Stimulated activated CD8-positive, alpha-beta memory T cell treated with anti-CD3 and anti-CD28 coated beads, Interleukin-4, amount 100 ng/mL, for 1 hour (primary cell): ENCODE results near the gene GPAT3.
"Not testable (repeated sequence)": the region's sequence is repeated elsewhere in the genome, so short reads cannot be mapped to it uniquely, and the experiment has no call there.

ENCODE experiments used
- DNase-seq, 2 donors: peaks; one replicate each; pipeline ENCODE4 v3.0.0-alpha.2; 2020; ENCODE audit warnings: low read depth in 2 of 2, low spot score in 1 of 2

The GPAT3 gene

DNA sequence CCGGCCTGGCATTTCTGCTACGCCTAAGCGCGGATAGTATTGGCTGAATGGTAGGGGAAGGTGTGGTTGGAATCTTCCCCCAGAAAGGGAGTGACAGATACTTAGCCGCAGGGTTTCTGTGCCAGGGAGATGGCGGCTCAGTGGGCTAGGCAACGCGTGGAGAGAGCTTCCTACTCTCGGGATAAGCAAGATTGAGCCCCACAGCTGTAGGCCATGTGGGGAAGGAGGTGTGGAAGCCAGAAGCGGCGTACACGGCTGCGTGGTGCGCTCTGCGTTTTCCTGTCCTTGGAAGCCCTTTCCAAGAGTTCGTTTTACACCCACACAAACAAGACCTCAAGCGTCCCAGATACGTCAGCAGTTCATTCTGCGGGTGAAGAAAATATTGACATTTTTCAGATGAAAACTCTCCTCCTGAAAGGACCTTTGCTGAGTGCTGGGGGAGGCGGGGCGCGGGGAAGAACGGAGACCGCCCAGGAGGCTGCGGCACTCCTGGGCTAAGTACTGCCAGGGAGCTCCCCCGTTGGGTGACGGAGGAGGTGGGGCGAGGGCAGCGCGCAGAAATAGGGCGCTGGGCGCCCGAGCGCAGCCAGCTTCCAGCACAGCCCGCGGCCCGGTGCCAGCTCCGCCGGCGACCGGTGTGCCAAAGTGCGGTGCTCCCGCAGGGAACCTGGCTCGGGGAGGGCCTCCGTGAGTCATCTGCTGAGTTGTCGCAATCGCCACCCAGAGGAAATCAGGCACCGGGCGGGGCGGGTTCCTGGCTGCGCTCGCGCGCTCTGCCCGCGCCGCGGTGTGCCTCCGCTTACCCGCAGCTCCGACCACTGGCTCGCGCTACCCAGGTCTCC is at the start of gene GPAT3:
TSS of gene GPAT3 (plus strand) at position 589 of the 842 bp plus-strand sequence. CDS start 515 bp downstream, outside the sequence.
- DNase-seq: peak; percentile 16 to 32

- DNase-seq: no peak
Observed at GRCh38 chr4:83486457-83487129, 49.3 kb upstream of the GPAT3 start.

GRCh38 chr4:83489711-83490326 is 46.1 kb upstream of the GPAT3 start:
- DNase-seq: no peak

GRCh38 chr4:83490876-83491450 is 44.9 kb upstream of the GPAT3 start:
- no peak for DNase-seq

- not testable (repeated sequence) for DNase-seq
Observed at GRCh38 chr4:83496085-83496917, 39.6 kb upstream of the GPAT3 start.

GRCh38 chr4:83498187-83498586 is 37.7 kb upstream of the GPAT3 start:
- DNase-seq: no peak

- DNase-seq: not testable (repeated sequence)
Observed at GRCh38 chr4:83501671-83502070, 34.2 kb upstream of the GPAT3 start.

- no peak for DNase-seq
Observed at GRCh38 chr4:83503974-83504373, 31.9 kb upstream of the GPAT3 start.

GRCh38 chr4:83504503-83504902 is 31.4 kb upstream of the GPAT3 start:
- DNase-seq: no peak

DNA sequence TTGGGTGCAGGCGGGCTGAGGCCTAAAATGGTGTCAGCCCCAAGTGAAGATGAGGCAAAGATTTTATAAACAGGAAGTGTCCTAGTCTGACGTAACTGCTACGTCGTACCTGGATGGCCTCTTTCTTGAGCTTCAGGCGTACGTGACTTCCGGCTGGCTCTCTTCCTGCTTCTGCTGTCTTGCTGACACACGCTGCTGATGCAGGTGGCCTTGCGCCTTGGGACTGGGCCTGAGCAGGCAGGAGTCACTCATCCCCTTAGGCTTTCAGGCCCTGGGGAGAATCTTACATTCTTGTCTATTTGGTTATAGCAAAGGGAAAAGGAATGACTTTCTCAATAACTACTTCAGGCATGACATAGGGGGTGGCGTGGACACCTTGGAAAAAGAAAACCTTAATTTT is 30.9 kb upstream of the GPAT3 start:
- DNase-seq: no peak

GRCh38 chr4:83509156-83509585 is 26.7 kb upstream of the GPAT3 start:
- peak in 1 of 2 donors; percentile 17 for DNase-seq

DNA sequence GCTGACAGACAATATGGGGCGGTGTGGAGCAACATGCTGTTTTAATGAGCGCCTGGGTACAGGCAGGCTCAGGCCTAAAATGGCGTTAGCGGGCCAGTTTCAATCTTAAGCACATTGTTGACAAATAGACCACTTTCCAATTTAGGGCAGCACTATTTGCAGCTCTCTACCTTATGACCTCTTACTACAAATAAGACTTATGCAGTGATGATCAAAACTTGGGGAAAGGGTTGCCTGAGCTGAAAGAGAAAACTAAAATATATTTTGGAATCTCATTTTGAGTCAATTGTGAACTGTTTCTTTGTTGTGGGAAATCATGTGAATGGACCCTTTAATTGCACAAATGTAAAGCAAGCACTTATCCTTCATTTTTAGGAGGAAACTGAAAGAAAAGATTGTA is 25.5 kb upstream of the GPAT3 start:
- DNase-seq: no peak

- no peak for DNase-seq
Observed at GRCh38 chr4:83516042-83516772, 19.7 kb upstream of the GPAT3 start.

GRCh38 chr4:83522239-83522638 is 13.7 kb upstream of the GPAT3 start:
- DNase-seq: no peak

GRCh38 chr4:83527671-83528070 is 8.2 kb upstream of the GPAT3 start:
- DNase-seq: no peak

DNA sequence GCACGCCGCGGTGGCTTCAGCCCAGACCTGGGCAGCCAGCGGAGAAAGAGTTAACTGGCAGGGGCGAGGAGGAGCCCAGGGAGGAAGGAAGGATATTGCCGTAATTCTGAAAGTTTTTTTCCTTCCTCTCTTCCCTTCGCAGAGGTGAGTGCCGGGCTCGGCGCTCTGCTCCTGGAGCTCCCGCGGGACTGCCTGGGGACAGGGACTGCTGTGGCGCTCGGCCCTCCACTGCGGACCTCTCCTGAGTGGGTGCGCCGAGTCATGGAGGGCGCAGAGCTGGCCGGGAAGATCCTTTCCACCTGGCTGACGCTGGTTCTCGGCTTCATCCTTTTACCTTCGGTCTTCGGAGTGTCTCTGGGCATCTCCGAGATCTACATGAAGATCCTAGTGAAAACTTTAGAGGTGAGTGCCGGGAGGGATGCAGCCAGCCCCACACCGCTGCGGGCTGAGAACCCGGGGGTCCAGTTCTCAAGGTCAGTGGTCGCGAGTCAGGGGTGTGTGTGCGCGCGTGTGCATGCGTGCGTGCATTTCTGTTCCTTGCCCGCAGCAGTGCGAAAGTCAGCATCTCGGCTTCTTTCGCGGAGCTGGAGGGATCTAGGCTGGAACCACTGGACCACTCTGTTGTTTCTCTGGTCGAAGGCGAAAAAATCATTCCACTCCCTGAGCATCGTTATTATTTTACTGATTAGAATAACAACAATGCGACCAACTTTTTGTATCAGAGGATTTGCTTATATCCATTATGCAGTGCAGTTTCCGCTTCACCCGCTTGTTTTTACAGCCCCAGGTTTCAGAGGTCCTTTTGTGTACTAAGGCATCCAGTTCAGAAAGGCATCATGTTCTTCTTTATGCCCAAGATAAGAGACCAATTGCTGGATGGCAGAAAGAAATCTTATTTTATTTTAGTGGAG is 709 bp downstream of the GPAT3 start:
- DNase-seq: no peak

GRCh38 chr4:83542225-83542624 is 6.3 kb downstream of the GPAT3 start:
- DNase-seq: no peak

DNA sequence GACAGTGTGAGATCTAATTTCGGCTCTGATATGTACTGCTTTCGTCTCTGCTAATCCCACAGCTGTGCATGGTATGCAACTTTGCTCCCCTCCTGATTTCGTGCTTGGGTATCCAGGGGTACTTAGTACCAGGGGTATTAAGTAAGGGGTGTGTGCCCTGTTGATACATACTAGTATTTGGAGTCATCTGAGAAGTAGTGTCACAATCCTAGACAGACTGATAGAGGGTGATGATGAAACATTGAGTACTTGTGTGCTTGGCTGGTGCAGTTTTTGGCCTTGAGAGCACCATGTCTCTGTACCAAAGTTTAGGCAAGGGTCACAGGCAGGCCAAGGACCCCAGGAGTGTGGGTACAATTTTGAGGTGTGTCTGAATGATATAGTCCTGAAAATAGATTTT is 10.9 kb downstream of the GPAT3 start:
- no peak for DNase-seq
